ENCODE results near the gene ADAMTS18. TPM values are rescaled to one million over a fixed set of nuclear protein-coding genes. Genes with fewer than 3 reads are reported as not detected.

The ADAMTS18 gene
- total and polyA plus RNA-seq, 8 donors: 0.18 to 4.6 (median 3.6) TPM; not detected in 1

- Histone ChIP-seq H3K4me1 (no peaks in the 10 kb centered on the region), H3K27me3 (no peaks in the 10 kb centered on the region), H3K36me3 (no peaks in the 10 kb centered on the region), H3K27ac (no peak overlapping the region), H3K4me3 (no peak overlapping the region), H3K9me3 (no peaks in the 10 kb centered on the region)
- no peak for ATAC-seq
- intact Hi-C loops (cut with DNase I): no loop called here
- no peak for DNase-seq
- no peak for TF ChIP-seq CTCF (IDR thresholded peaks at IDR 0.05)
Observed at GRCh38 chr16:77424871-77425604, 9.8 kb downstream of the ADAMTS18 start.

GRCh38 chr16:77422196-77422784 is 12.5 kb downstream of the ADAMTS18 start:
- no peak for TF ChIP-seq CTCF (IDR thresholded peaks at IDR 0.05)
- Histone ChIP-seq H3K4me3 (no peak overlapping the region), H3K27me3 (no peaks in the 10 kb centered on the region), H3K4me1 (no peaks in the 10 kb centered on the region), H3K27ac (no peak overlapping the region), H3K36me3 (no peaks in the 10 kb centered on the region), H3K9me3 (no peaks in the 10 kb centered on the region)
- ATAC-seq (no peak), DNase-seq (no peak)
- intact Hi-C loops (cut with DNase I): no loop called here

- TF ChIP-seq CTCF (IDR thresholded peaks at IDR 0.05): no peak
- H3K9me3 ChIP-seq: no peaks in the 10 kb centered on the region
- no peak overlapping the region for H3K27ac ChIP-seq
- ATAC-seq (no peak), DNase-seq (no peak)
- H3K27me3 ChIP-seq: no peaks in the 10 kb centered on the region
- H3K4me1 ChIP-seq: no peaks in the 10 kb centered on the region
- intact Hi-C loops (cut with DNase I): no loop called here
- no peak overlapping the region for H3K4me3 ChIP-seq
- no peaks in the 10 kb centered on the region for H3K36me3 ChIP-seq
Observed at GRCh38 chr16:77416939-77417480, 17.8 kb downstream of the ADAMTS18 start.

- intact Hi-C loops (cut with DNase I): no loop called here
- TF ChIP-seq CTCF (IDR thresholded peaks at IDR 0.05): no peak
- H3K27me3 ChIP-seq: no peaks in the 10 kb centered on the region
- no peaks in the 10 kb centered on the region for H3K36me3 ChIP-seq
- H3K4me1 ChIP-seq: no peaks in the 10 kb centered on the region
- ATAC-seq (no peak), DNase-seq (no peak)
- H3K27ac ChIP-seq: no peak overlapping the region
- no peak overlapping the region for H3K4me3 ChIP-seq
- H3K9me3 ChIP-seq: no peaks in the 10 kb centered on the region
Observed at GRCh38 chr16:77414752-77415231, 20.0 kb downstream of the ADAMTS18 start.

GRCh38 chr16:77410449-77410848 is 24.4 kb downstream of the ADAMTS18 start:
- intact Hi-C loops (cut with DNase I): no loop called here
- H3K4me1 ChIP-seq: no peaks in the 10 kb centered on the region
- H3K36me3 ChIP-seq: no peaks in the 10 kb centered on the region
- no peak overlapping the region for H3K27ac ChIP-seq
- DNase-seq (no peak), ATAC-seq (no peak)
- peaks cover 0 to 14% of the 10 kb centered on the region in 2 donors for H3K9me3 ChIP-seq
- no peak for TF ChIP-seq CTCF (IDR thresholded peaks at IDR 0.05)
- H3K4me3 ChIP-seq: no peak overlapping the region
- no peaks in the 10 kb centered on the region for H3K27me3 ChIP-seq

All from left lung (tissue), 10 donors.